ENCODE data around the gene NRARP. TPM values are rescaled to one million over a fixed set of nuclear protein-coding genes. Genes with fewer than 3 reads are reported as not detected.

NRARP gene
- total and polyA plus RNA-seq, 2 of the 13 experiments (the other 11 are each of a cell fraction or from before 2014, with no cell fraction given), result 0.22 to 0.46 TPM

DNA sequence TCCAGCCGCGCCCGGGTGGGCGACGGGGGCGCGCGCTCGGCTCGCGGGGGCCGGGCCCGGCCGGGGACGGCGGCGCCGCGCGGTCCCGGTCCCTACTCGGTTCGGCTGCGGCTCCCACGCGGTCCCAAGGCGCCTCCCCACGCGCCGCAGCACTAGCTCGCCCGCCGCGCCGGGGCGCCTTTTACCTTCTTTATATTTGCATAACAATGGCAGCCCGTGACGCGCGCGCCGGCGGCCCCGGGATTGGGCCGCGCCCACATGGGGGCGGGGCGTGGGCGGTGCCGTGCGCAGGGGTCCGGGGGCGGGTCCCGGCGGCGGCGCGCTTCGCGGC lies at the start of gene NRARP (continued):
- TF ChIP-seq NFE2L1 (CRISPR knock-in tag; IDR thresholded peaks at IDR 0.05; ENCODE audit: borderline replicate concordance) (no peak), AKAP8 (CRISPR knock-in tag; IDR thresholded peaks at IDR 0.05) (no peak), NFYC (CRISPR knock-in tag; IDR thresholded peaks at IDR 0.05) (0 out of 2 replicates have a peak, but pooled peaks have one; percentile 30), SP1 (IDR thresholded peaks at IDR 0.05) (no peak), SP1 (CRISPR knock-in tag; IDR thresholded peaks at IDR 0.05) (peak; percentile 53), JARID2 (CRISPR knock-in tag; IDR thresholded peaks at IDR 0.05; ENCODE audit: insufficient replicate concordance) (no peak), STAG1 (CRISPR knock-in tag; IDR thresholded peaks at IDR 0.05) (no peak), SSRP1 (CRISPR knock-in tag; IDR thresholded peaks at IDR 0.05) (no peak), HOXA3 (CRISPR knock-in tag; IDR thresholded peaks at IDR 0.05) (no peak), RBFOX2 (IDR thresholded peaks at IDR 0.05; ENCODE audit: low read depth, low read length) (peak; percentile 37; the same call in 1 of the 2 replicates), SNRNP70 (IDR thresholded peaks at IDR 0.05; ENCODE audit: low read depth, low read length) (no peak), CREB1 (IDR thresholded peaks at IDR 0.05) (no peak; the same call in 1 of the 2 replicates), CREB1 (CRISPR knock-in tag; IDR thresholded peaks at IDR 0.05) (peak; percentile 23; the same call in 1 of the 2 replicates), EEA1 (CRISPR knock-in tag; IDR thresholded peaks at IDR 0.05; ENCODE audit: borderline replicate concordance) (no peak)
- TF ChIP-seq, protein P1, sequence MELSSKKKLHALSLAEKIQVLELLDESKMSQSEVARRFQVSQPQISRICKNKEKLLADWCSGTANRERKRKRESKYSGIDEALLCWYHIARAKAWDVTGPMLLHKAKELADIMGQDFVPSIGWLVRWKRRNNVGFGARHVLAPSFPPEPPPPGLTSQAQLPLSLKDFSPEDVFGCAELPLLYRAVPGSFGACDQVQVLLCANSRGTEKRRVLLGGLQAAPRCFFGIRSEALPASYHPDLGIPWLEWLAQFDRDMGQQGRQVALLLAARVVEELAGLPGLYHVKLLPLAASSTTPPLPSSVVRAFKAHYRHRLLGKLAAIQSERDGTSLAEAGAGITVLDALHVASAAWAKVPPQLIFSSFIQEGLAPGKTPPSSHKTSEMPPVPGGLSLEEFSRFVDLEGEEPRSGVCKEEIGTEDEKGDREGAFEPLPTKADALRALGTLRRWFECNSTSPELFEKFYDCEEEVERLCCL (CRISPR knock-in tag; IDR thresholded peaks at IDR 0.05; ENCODE audit: borderline replicate concordance), result no peak
- TF ChIP-seq, protein P2, sequence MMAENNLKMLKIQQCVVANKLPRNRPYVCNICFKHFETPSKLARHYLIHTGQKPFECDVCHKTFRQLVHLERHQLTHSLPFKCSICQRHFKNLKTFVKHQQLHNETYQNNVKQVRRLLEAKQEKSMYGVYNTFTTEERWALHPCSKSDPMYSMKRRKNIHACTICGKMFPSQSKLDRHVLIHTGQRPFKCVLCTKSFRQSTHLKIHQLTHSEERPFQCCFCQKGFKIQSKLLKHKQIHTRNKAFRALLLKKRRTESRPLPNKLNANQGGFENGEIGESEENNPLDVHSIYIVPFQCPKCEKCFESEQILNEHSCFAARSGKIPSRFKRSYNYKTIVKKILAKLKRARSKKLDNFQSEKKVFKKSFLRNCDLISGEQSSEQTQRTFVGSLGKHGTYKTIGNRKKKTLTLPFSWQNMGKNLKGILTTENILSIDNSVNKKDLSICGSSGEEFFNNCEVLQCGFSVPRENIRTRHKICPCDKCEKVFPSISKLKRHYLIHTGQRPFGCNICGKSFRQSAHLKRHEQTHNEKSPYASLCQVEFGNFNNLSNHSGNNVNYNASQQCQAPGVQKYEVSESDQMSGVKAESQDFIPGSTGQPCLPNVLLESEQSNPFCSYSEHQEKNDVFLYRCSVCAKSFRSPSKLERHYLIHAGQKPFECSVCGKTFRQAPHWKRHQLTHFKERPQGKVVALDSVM (CRISPR knock-in tag; IDR thresholded peaks at IDR 0.05), result no peak
- TF ChIP-seq, protein P3, sequence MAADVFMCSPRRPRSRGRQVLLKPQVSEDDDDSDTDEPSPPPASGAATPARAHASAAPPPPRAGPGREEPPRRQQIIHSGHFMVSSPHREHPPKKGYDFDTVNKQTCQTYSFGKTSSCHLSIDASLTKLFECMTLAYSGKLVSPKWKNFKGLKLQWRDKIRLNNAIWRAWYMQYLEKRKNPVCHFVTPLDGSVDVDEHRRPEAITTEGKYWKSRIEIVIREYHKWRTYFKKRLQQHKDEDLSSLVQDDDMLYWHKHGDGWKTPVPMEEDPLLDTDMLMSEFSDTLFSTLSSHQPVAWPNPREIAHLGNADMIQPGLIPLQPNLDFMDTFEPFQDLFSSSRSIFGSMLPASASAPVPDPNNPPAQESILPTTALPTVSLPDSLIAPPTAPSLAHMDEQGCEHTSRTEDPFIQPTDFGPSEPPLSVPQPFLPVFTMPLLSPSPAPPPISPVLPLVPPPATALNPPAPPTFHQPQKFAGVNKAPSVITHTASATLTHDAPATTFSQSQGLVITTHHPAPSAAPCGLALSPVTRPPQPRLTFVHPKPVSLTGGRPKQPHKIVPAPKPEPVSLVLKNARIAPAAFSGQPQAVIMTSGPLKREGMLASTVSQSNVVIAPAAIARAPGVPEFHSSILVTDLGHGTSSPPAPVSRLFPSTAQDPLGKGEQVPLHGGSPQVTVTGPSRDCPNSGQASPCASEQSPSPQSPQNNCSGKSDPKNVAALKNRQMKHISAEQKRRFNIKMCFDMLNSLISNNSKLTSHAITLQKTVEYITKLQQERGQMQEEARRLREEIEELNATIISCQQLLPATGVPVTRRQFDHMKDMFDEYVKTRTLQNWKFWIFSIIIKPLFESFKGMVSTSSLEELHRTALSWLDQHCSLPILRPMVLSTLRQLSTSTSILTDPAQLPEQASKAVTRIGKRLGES (CRISPR knock-in tag; IDR thresholded peaks at IDR 0.05; ENCODE audit: borderline replicate concordance), result no peak
- TF ChIP-seq, protein P4, sequence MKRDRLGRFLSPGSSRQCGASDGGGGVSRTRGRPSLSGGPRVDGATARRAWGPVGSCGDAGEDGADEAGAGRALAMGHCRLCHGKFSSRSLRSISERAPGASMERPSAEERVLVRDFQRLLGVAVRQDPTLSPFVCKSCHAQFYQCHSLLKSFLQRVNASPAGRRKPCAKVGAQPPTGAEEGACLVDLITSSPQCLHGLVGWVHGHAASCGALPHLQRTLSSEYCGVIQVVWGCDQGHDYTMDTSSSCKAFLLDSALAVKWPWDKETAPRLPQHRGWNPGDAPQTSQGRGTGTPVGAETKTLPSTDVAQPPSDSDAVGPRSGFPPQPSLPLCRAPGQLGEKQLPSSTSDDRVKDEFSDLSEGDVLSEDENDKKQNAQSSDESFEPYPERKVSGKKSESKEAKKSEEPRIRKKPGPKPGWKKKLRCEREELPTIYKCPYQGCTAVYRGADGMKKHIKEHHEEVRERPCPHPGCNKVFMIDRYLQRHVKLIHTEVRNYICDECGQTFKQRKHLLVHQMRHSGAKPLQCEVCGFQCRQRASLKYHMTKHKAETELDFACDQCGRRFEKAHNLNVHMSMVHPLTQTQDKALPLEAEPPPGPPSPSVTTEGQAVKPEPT (CRISPR knock-in tag; IDR thresholded peaks at IDR 0.05; ENCODE audit: low read depth), result no peak
- TF ChIP-seq, protein P5, sequence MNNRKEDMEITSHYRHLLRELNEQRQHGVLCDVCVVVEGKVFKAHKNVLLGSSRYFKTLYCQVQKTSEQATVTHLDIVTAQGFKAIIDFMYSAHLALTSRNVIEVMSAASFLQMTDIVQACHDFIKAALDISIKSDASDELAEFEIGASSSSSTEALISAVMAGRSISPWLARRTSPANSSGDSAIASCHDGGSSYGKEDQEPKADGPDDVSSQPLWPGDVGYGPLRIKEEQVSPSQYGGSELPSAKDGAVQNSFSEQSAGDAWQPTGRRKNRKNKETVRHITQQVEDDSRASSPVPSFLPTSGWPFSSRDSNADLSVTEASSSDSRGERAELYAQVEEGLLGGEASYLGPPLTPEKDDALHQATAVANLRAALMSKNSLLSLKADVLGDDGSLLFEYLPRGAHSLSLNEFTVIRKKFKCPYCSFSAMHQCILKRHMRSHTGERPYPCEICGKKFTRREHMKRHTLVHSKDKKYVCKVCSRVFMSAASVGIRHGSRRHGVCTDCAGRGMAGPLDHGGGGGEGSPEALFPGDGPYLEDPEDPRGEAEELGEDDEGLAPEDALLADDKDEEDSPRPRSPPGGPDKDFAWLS (CRISPR knock-in tag; IDR thresholded peaks at IDR 0.05; ENCODE audit: borderline replicate concordance), result no peak
